Smooth muscle cell (in vitro differentiated cells): Measurements from ENCODE around the gene NKX2-8. TPM values are rescaled to one million over a fixed set of nuclear protein-coding genes. Genes with fewer than 3 reads are reported as not detected.

Source experiments
- DNase-seq: peaks from one replicate; lab custom pipeline; 2025; ENCODE audit not compliant: unreplicated experiment; lab: John Stamatoyannopoulos, UW
- H2AFZ ChIP-seq: fragments of 200-600 bp; sonication (generic); 2 replicates; pipeline ENCODE4 v1.6.0; 2016; ENCODE audit warnings: antibody characterized with exemption, low read depth, mild to moderate bottlenecking
- H3F3A ChIP-seq: fragments of 200-600 bp; sonication (generic); 2 replicates; pipeline ENCODE4 v1.6.0; 2017; ENCODE audit warnings: antibody characterized with exemption, low read depth
- H3K27ac ChIP-seq: fragments of 200-600 bp; sonication (generic); 2 replicates; pipeline ENCODE4 v1.5.1; 2016; ENCODE audit warnings: low read depth, mild to moderate bottlenecking
- H3K27me3 ChIP-seq: fragments of 200-600 bp; sonication (generic); 2 replicates; pipeline ENCODE4 v1.6.1; 2016; ENCODE audit warnings: low read depth, mild to moderate bottlenecking
- H3K36me3 ChIP-seq: fragments of 200-600 bp; sonication (generic); 2 replicates; pipeline ENCODE4 v1.5.1; 2016; ENCODE audit warnings: low read depth
- H3K4me1 ChIP-seq: fragments of 200-600 bp; sonication (generic); 2 replicates; pipeline ENCODE4 v1.5.1; 2016; ENCODE audit warnings: low read depth
- H3K4me2 ChIP-seq: fragments of 200-600 bp; sonication (generic); 2 replicates; pipeline ENCODE4 v1.6.0; 2016; ENCODE audit warnings: mild to moderate bottlenecking
- H3K4me3 ChIP-seq: fragments of 200-600 bp; sonication (generic); 2 replicates; pipeline ENCODE4 v1.5.1; 2016; ENCODE audit warnings: mild to moderate bottlenecking
- H3K79me2 ChIP-seq: fragments of 200-600 bp; sonication (generic); 2 replicates; pipeline ENCODE4 v1.6.0; 2016; ENCODE audit warnings: low read depth, mild to moderate bottlenecking
- H3K9ac ChIP-seq: fragments of 200-600 bp; sonication (generic); 2 replicates; pipeline ENCODE4 v1.6.0; 2016; ENCODE audit warnings: low read depth
- H3K9me3 ChIP-seq: fragments of 200-600 bp; sonication (generic); replicated peaks from 2 replicates; pipeline ENCODE4 v1.5.1; 2016; ENCODE audit warnings: low read depth
- H4K20me1 ChIP-seq: fragments of 200-600 bp; sonication (generic); 2 replicates; pipeline ENCODE4 v1.6.0; 2016; ENCODE audit warnings: low read depth
- WGBS: methylation state at CpG from one replicate; pipeline ENCODE4 v1.1.7; 2016; ENCODE audit warnings: low lambda C conversion rate; 5-methylcytosine and 5-hydroxymethylcytosine counted together
- polyA plus RNA-seq: library from polyadenylated mRNA; unstranded; fragments of >200 nt; fragmentation: Nextera tagmentation; extraction: Ambion mirVana; gene quantifications from 2 replicates; pipeline ENCODE4 v1.2.1, GENCODE V29; 2016
- total RNA-seq: library from RNA; depleted of rRNA; stranded (reverse); fragments of >200 nt; gene quantifications from 2 replicates; pipeline ENCODE4 v1.2.3, GENCODE V29; 2014
- TF ChIP-seq, protein P1 (sequence below): fragments of 200-600 bp; sonication (generic); IDR thresholded peaks from 2 replicates; pipeline ENCODE4 v1.5.1; 2017; ENCODE audit warnings: borderline replicate concordance, mild to moderate bottlenecking, antibody characterized with exemption; ENCODE audit not compliant: insufficient read depth, poor library complexity, severe bottlenecking

The NKX2-8 gene
- total and polyA plus RNA-seq, 2 experiments from 2014 or later: not detected

- TF ChIP-seq, protein P1, sequence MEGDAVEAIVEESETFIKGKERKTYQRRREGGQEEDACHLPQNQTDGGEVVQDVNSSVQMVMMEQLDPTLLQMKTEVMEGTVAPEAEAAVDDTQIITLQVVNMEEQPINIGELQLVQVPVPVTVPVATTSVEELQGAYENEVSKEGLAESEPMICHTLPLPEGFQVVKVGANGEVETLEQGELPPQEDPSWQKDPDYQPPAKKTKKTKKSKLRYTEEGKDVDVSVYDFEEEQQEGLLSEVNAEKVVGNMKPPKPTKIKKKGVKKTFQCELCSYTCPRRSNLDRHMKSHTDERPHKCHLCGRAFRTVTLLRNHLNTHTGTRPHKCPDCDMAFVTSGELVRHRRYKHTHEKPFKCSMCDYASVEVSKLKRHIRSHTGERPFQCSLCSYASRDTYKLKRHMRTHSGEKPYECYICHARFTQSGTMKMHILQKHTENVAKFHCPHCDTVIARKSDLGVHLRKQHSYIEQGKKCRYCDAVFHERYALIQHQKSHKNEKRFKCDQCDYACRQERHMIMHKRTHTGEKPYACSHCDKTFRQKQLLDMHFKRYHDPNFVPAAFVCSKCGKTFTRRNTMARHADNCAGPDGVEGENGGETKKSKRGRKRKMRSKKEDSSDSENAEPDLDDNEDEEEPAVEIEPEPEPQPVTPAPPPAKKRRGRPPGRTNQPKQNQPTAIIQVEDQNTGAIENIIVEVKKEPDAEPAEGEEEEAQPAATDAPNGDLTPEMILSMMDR: no peak
- Histone ChIP-seq H2AFZ (no peak overlapping the region), H3K4me2 (no peak overlapping the region), H3K4me3 (no peak overlapping the region), H4K20me1 (no peaks in the 10 kb centered on the region), H3K27me3 (peaks cover 3% of the 10 kb centered on the region), H3K4me1 (no peaks in the 10 kb centered on the region), H3K36me3 (no peaks in the 10 kb centered on the region), H3K79me2 (no peaks in the 10 kb centered on the region), H3K9ac (no peak overlapping the region), H3F3A (no peaks in the 10 kb centered on the region), H3K27ac (no peak overlapping the region), H3K9me3 (no peaks in the 10 kb centered on the region)
- DNase-seq: no peak
- 77% methylated on average over 3 of the region's 3 CpGs for WGBS
Observed at GRCh38 chr14:36619131-36619530, 36.7 kb upstream of the NKX2-8 start.

DNA sequence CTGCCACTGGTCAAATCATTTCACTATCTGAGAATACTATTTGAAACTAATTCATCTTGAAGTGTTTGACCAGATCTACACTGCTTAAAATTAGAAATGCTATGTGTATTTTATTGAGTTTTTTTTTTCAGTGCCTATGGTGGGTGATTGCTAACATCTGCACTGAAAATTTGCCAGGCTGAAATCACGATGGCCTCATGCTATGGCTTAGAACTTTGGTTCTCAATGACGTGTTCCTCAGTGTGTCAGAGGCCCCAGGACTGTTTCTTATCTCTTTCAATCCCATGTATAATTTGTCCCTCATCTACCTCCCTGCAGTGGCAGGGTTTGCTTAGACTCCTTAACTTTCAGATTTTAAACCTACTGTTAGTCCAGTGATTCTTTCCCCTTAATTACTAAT, 36.2 kb upstream of the NKX2-8 start:
- Histone ChIP-seq H3K27me3 (peaks cover 3% of the 10 kb centered on the region), H3F3A (no peaks in the 10 kb centered on the region), H3K9me3 (no peaks in the 10 kb centered on the region), H3K79me2 (no peaks in the 10 kb centered on the region), H4K20me1 (no peaks in the 10 kb centered on the region), H3K36me3 (no peaks in the 10 kb centered on the region), H3K4me2 (no peak overlapping the region), H3K9ac (no peak overlapping the region), H3K4me3 (no peak overlapping the region), H3K27ac (no peak overlapping the region), H3K4me1 (no peaks in the 10 kb centered on the region), H2AFZ (no peak overlapping the region)
- TF ChIP-seq, protein P1: no peak
- no peak for DNase-seq
- 66% methylated on average over 2 of the region's 2 CpGs for WGBS

- Histone ChIP-seq H3K9ac (no peak overlapping the region), H3K27ac (no peak overlapping the region), H3K4me2 (no peak overlapping the region), H3K9me3 (no peaks in the 10 kb centered on the region), H3F3A (no peaks in the 10 kb centered on the region), H3K4me1 (no peaks in the 10 kb centered on the region), H3K27me3 (peaks cover 3% of the 10 kb centered on the region), H2AFZ (no peak overlapping the region), H3K79me2 (no peaks in the 10 kb centered on the region), H4K20me1 (no peaks in the 10 kb centered on the region), H3K36me3 (no peaks in the 10 kb centered on the region), H3K4me3 (no peak overlapping the region)
- DNase-seq: no peak
- TF ChIP-seq, protein P1: no peak
- WGBS: 81% methylated on average over 5 of the region's 5 CpGs
Observed at GRCh38 chr14:36617824-36618223, 35.4 kb upstream of the NKX2-8 start.

GRCh38 chr14:36605506-36605857, 23.1 kb upstream of the NKX2-8 start:
- TF ChIP-seq, protein P1: no peak
- Histone ChIP-seq H3K79me2 (no peaks in the 10 kb centered on the region), H3K27me3 (peaks cover 14% of the 10 kb centered on the region), H4K20me1 (no peaks in the 10 kb centered on the region), H3F3A (no peaks in the 10 kb centered on the region), H3K27ac (no peak overlapping the region), H2AFZ (no peak overlapping the region), H3K9me3 (no peaks in the 10 kb centered on the region), H3K36me3 (no peaks in the 10 kb centered on the region), H3K4me3 (no peak overlapping the region), H3K4me1 (peaks cover under 1% of the 10 kb centered on the region), H3K9ac (no peak overlapping the region), H3K4me2 (no peak overlapping the region)
- no peak for DNase-seq
- 41% methylated on average over 1 of the region's 1 CpG for WGBS
